NCI-H2081 (cell line): Measurements from ENCODE around the gene BRCC3.

Experiments used
- DNase-seq, 2 experiments: peaks; one replicate each; lab custom pipeline; 2025; lab: John Stamatoyannopoulos, UW

Gene BRCC3

GRCh38 chrX:155056877-155057792 lies 14.2 kb upstream of the BRCC3 start:
- peak; percentile 14 to 49 for DNase-seq

- no peak for DNase-seq
These were observed 9.5 kb upstream of the BRCC3 start for GRCh38 chrX:155061760-155062159.

DNA sequence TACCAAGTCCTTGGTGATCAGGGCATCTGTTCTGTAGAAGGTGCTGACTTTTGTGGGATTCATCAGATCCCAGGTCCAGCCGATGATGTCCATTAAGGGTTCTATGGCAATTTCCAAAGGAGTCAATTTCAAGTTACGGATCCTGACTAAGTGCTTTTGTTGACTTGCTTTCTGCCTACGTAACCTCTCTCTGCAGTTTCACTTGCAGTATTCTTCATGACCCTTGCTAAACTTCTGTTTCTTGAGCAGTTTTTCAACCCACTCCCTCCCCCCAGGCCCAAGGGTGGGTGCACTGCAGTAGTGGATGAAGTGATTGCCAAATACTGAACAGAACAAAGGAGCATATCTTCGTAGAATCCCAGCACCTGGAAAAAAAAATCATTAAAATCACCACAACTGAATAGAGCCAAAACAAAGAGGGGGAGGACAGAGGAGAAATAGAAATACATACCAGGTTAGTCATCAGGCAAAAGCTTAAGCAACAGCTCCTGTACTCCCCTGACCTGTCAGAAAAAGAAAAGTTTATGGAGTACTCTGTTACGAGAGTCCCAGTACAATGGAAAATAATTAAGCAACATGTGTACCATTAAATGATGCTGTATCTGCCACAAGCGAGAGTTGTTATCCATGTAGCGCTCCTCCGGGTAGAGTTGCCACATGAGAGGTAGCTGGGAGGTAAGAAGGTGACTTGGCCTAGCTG lies 6.1 kb upstream of the BRCC3 start:
- no peak for DNase-seq

DNA sequence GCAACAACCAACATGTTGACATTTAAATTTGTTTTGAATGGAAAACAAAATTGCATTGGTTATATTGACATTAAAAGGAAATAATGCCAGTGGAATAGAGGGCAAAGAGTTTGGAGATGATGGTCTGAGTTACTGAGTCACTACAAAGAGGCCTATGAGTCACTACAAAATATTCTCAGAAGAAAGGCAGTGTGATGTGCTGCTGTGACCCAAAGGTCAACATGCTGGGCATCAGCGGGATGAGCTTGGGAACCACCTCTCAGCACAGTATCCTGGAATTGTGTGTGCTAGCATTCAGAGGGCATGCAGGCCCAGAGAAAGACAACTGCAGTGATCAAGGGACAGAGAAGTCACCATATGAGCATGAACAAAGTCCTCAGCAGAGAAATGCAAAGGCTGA lies 3.1 kb upstream of the BRCC3 start:
- no peak for DNase-seq

DNA sequence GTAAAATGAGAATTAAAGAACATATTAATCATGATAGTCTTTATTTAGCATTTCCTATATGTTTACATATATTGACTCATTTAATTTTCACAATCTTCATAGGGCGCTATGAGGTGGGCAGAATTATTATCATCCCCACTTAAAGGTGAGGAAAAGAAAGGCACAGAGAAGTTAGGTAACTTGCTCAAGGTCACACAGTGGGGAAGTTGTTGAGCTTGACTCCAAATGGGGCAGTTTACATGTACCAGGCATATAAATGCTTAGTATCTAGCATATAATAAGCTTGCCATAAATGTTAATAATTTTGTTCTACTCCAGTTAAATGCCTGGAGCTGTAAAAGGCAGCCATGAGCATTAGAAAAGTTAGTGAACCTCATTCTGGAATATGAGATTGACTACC lies 1.9 kb upstream of the BRCC3 start:
- DNase-seq: no peak

GRCh38 chrX:155070038-155070437 lies 1.3 kb upstream of the BRCC3 start:
- no peak for DNase-seq

- no peak for DNase-seq
These were observed 689 bp upstream of the BRCC3 start for GRCh38 chrX:155070663-155070974.

GRCh38 chrX:155071694-155072280 lies 479 bp downstream of the BRCC3 start:
- DNase-seq: no peak

GRCh38 chrX:155086202-155086840 lies 15.0 kb downstream of the BRCC3 start:
- no peak for DNase-seq

- DNase-seq: no peak
These were observed 15.8 kb downstream of the BRCC3 start for GRCh38 chrX:155086961-155087735.

GRCh38 chrX:155094468-155095061 lies 23.3 kb downstream of the BRCC3 start:
- DNase-seq: peak; percentile 9 to 39

DNA sequence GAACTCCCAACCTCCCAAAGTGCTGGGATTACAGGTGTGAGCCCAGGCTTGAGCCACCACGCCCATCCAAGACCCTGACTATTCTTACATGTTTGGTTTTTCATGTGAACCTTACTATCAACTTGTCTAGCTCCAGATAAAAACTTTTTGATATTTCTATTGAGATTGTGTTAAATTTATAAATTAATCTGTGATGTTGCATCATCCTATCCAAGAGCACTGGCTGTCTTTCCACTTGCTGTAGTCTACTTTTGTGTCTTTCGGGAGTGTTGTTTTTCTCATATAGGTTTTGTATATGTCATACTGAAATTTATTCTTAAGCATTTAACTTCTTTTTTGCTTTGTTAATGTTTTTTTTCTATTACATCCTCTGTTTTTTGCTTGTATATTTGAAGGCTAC lies 34.6 kb downstream of the BRCC3 start:
- DNase-seq: no peak

GRCh38 chrX:155108427-155108826 lies 37.1 kb downstream of the BRCC3 start:
- no peak for DNase-seq

DNA sequence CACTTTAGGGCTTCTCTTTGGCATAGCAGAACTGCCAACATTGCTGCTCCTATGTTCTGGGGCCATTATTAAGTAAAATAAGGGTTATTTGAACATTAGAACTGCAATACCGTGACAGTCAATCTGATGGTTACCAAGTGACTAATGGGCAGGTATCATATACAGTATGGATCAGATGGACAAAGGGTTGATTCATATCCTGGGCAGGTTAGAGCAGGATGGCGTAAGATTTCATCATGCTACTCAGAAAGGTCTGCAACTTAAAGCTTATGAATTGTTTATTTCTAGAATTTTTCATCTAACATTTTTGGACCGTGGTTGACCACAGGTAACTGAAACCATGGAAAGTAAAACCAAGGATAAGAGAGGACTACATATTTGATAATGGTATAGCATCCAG lies 40.9 kb downstream of the BRCC3 start:
- no peak for DNase-seq

DNA sequence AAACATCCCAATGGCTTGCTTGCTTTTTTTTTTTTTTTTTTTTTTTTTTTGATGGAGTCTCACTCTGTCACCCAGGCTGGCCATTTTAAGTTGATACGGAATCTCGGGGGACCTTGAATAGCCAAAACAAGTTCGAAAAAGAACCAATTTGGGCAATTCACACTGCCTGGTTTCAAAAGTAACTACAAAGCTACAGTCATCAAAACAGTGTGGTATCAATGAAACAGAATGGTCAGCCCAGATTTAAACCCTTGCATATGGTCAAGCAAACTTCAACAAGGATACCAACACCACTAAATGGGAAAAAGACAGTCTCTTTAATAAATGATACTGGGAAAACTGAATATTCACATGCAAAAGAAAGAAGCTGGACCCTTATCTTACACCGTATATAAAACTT lies 41.8 kb downstream of the BRCC3 start:
- DNase-seq: no peak

DNA sequence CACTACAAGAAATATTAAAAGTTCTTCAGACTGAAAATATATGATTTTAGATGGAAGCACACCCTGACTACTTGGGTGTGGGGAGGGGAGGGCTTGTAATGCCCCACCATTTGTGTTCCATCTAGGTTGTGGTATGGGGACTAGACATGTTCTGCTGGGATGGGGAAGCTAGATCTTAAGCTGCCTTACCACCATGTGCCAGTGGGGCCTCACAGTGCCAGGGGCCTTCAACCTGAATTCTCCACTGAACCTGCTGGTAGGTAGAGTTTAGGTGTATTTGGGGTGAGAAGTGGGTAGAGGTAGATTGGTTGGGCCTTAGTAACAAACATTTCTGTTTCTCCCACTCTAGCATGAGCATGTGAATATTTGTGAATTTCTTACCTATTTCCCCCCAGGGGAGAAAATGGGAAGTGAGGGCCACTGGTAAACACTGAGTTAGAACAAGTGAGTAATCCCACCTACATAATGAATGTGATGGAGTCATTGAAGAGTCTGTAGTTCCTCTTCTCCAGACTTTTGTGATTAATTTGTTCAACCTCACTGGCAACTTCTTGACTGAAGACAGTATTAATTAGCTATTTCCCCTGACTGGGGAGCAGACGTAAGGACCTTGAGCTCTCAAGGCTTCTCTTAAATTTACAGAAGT lies 44.0 kb downstream of the BRCC3 start:
- DNase-seq: no peak

DNA sequence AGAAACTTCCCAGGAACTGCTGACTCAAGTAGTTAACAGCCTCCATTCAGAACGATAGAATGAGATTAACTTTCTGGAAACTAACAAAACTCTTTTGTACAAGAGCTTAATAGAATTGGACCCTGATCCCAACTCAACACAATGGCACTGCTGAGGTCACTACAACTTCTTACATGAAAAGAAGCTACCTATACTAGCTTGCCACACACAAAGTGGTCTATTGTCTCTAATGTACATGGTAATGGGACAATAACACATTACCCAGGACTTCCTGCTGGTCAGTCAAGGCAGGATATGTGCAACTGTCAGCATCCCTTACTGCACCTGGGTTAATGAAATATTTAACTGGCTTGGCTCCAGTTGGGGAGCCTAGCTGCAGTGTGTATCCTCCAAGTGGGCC lies 56.2 kb downstream of the BRCC3 start:
- DNase-seq: no peak

GRCh38 chrX:155127940-155128339 lies 56.6 kb downstream of the BRCC3 start:
- no peak for DNase-seq

GRCh38 chrX:155132110-155132509 lies 60.8 kb downstream of the BRCC3 start:
- no peak for DNase-seq

DNA sequence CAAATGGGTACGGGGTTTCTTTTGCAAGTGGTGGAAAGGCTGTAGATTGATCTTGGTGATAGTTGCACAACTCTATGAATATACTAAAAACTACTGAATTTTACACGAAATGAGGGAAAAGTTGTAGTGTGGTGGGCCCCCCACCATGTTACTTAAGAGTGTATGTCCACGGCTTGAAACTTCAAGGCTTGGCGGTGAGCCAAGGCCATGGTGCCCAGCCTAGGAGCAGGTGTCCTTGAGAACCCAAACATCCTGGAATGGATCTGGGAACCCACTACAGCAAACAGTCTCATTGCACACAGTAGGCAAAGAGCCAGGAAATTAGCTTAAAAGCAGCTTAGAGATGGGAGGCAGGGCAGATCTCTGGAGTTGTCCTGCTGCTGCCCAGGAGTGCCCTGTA lies 62.9 kb downstream of the BRCC3 start:
- no peak for DNase-seq

- no peak for DNase-seq
These were observed 72.7 kb downstream of the BRCC3 start for GRCh38 chrX:155143959-155144548.
